HepG2 (cell line): ENCODE measurements around the gene ADCY1. TPM values are rescaled to one million over a fixed set of nuclear protein-coding genes. Genes with fewer than 3 reads are reported as not detected.
A peak's percentile ranks its signal among the peaks of the same experiment; 100 is the strongest.

Experiments
- ATF3 ChIP-seq: sonication (generic); formaldehyde crosslinking; IDR thresholded peaks from 2 replicates; pipeline ENCODE4 v1.4.0; 2020; ENCODE audit warnings: missing genetic modification reagents
- CBX1 ChIP-seq: IDR thresholded peaks from one replicate; pipeline ENCODE4 v1.6.1; 2016; ENCODE audit warnings: antibody characterized with exemption, low read depth
- DNMT1 ChIP-seq: sonication (generic); formaldehyde crosslinking; IDR thresholded peaks from 2 replicates; pipeline ENCODE4 v1.5.1; 2020; ENCODE audit warnings: mild to moderate bottlenecking, missing genetic modification reagents
- ELF3 ChIP-seq: IDR thresholded peaks from 2 replicates; pipeline ENCODE4 v1.6.1; 2016; ENCODE audit warnings: missing genetic modification reagents, missing compliant biosample characterization
- JARID2 ChIP-seq: sonication (generic); formaldehyde crosslinking; IDR thresholded peaks from 2 replicates; pipeline ENCODE4 v1.8.1; 2023; ENCODE audit warnings: missing genetic modification reagents, inconsistent platforms; ENCODE audit not compliant: insufficient replicate concordance
- NFIB ChIP-seq: sonication (generic); formaldehyde crosslinking; IDR thresholded peaks from 2 replicates; pipeline ENCODE4 v1.9.0; 2021; ENCODE audit warnings: missing genetic modification reagents, mild to moderate bottlenecking, borderline replicate concordance
- NPAS2 ChIP-seq: sonication (generic); formaldehyde crosslinking; IDR thresholded peaks from 2 replicates; pipeline ENCODE4 v1.8.0; 2022; ENCODE audit warnings: mild to moderate bottlenecking, missing genetic modification reagents, borderline replicate concordance
- RAD51 ChIP-seq: fragments of 450-650 bp; IDR thresholded peaks from 2 replicates; pipeline ENCODE4 v1.6.1; 2016; ENCODE audit warnings: borderline replicate concordance
- SOX6 ChIP-seq, 2 experiments: fragments of 450-650 bp in 1 of 2; sonication (generic) in 1 of 2; formaldehyde crosslinking in 1 of 2; IDR thresholded peaks; 2 replicates each; pipeline versions ENCODE4 v1.4.0 to v1.6.1; 2017 to 2020; ENCODE audit warnings: antibody characterized with exemption in 1 of 2, mild to moderate bottlenecking in 1 of 2, missing genetic modification reagents in 1 of 2
- SSRP1 ChIP-seq: IDR thresholded peaks from 2 replicates; pipeline ENCODE4 v1.6.1; 2016; ENCODE audit warnings: control low read depth
- TBP ChIP-seq: sonication (generic); formaldehyde crosslinking; IDR thresholded peaks from 2 replicates; pipeline ENCODE4 v1.5.0; 2020; ENCODE audit warnings: missing genetic modification reagents
- ZFP1 ChIP-seq: IDR thresholded peaks from 2 replicates; pipeline ENCODE4 v1.6.1; 2016
- ZHX1 ChIP-seq: sonication (generic); formaldehyde crosslinking; IDR thresholded peaks from 2 replicates; pipeline ENCODE4 v1.8.1; 2022; ENCODE audit warnings: low read depth, mild to moderate bottlenecking, missing genetic modification reagents
- ZMYM4 ChIP-seq: sonication (generic); formaldehyde crosslinking; IDR thresholded peaks from 2 replicates; pipeline ENCODE4 v1.8.1; 2023; ENCODE audit warnings: mild to moderate bottlenecking, missing genetic modification reagents
- ZNF143 ChIP-seq: sonication (generic); formaldehyde crosslinking; IDR thresholded peaks from 2 replicates; pipeline ENCODE4 v1.4.0; 2020; ENCODE audit warnings: missing genetic modification reagents
- ZNF451 ChIP-seq: sonication (generic); formaldehyde crosslinking; IDR thresholded peaks from 2 replicates; pipeline ENCODE4 v1.5.0; 2020; ENCODE audit warnings: mild to moderate bottlenecking, missing genetic modification reagents
- ZNF512 ChIP-seq: sonication (generic); formaldehyde crosslinking; IDR thresholded peaks from 2 replicates; pipeline ENCODE4 v1.4.0; 2020; ENCODE audit warnings: mild to moderate bottlenecking, missing genetic modification reagents
- ZNF543 ChIP-seq: sonication (generic); formaldehyde crosslinking; IDR thresholded peaks from 2 replicates; pipeline ENCODE4 v1.4.0; 2020; ENCODE audit warnings: mild to moderate bottlenecking, missing genetic modification reagents
- ZNF766 ChIP-seq: sonication (generic); formaldehyde crosslinking; IDR thresholded peaks from 2 replicates; pipeline ENCODE4 v1.5.0; 2020; ENCODE audit warnings: missing genetic modification reagents, borderline replicate concordance
- polyA plus RNA-seq, 8 experiments: library from polyadenylated mRNA; depleted of rRNA in 3 of 8; stranded (reverse) in 7 of 8; unstranded in 1 of 8; fragments of >200 nt; fragmentation: Illumina TruSeq in 4 of 8; extraction: Trizol in 4 of 8; gene quantifications; 2 replicates each; pipeline versions ENCODE4 v1.2.1 to v1.2.3, GENCODE V29; 2011 to 2016; ENCODE audit warnings: low read depth in 4 of 8, missing spikeins in 1 of 8, mixed read lengths in 1 of 8; ENCODE audit not compliant: insufficient read depth in 1 of 8
- total RNA-seq, 5 experiments: library from RNA; depleted of rRNA; stranded (reverse); fragments of >200 nt; fragmentation: Illumina TruSeq; extraction: Trizol; gene quantifications; 2 replicates each; pipeline ENCODE4 v1.2.3, GENCODE V29; 2016; ENCODE audit warnings: low read depth in 1 of 5
- TF ChIP-seq, protein P1 (sequence below): sonication (generic); formaldehyde crosslinking; IDR thresholded peaks from 2 replicates; pipeline ENCODE4 v1.5.0; 2020; ENCODE audit warnings: mild to moderate bottlenecking, missing genetic modification reagents
- TF ChIP-seq, protein P2 (sequence below): IDR thresholded peaks from 2 replicates; pipeline ENCODE4 v1.6.1; 2016; ENCODE audit warnings: missing compliant biosample characterization, missing genetic modification reagents, borderline replicate concordance

Gene ADCY1
- total and polyA plus RNA-seq, 2 of the 13 experiments (the other 11 are each of a cell fraction or from before 2014, with no cell fraction given) = 0.80 to 1.2 TPM

DNA sequence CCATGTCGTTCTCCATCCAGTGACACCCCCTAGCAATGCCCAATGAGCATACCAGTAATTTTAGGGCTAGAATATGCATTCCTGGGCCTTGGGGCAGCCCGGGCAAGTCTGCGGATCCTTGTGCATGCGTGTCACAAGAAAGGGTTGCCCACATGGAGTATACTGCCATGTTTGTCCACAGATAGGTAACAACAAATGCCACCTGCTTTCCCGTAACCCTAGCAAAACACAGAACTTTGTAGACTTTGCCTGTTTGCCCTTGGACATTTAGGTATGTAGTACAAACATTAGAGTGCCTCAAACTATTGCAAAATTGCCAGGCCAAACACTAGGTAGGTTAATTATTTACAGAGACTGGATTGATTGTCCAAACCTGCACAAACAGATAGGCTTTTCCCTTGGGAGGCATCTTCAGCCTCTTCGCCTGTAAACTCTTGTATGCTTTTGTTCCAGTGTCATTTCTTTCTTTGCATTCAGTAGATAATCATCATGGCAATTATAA is 117.0 kb downstream of the ADCY1 start (continued):
- TF ChIP-seq ZHX1 (CRISPR knock-in tag) = peak; percentile 73; the same call in 1 of the 2 replicates
- no peak for TF ChIP-seq TBP (CRISPR knock-in tag)
- no peak for TF ChIP-seq DNMT1 (CRISPR knock-in tag)
- TF ChIP-seq ZNF143 (CRISPR knock-in tag) = no peak
- no peak for TF ChIP-seq ZNF512
- no peak for TF ChIP-seq NPAS2 (CRISPR knock-in tag)
- TF ChIP-seq ELF3 = peak; percentile 87
- TF ChIP-seq CBX1 = no peak
- TF ChIP-seq SSRP1 = no peak
- 0 out of 2 replicates have a peak, but pooled peaks have one; percentile 49 for TF ChIP-seq ZNF451
- 0 out of 2 replicates have a peak, but pooled peaks have one; percentile 7 for TF ChIP-seq RAD51
- no peak for TF ChIP-seq NFIB (CRISPR knock-in tag)
- peak; percentile 96 for TF ChIP-seq ZFP1 (CRISPR knock-in tag)
- TF ChIP-seq ZNF543 (CRISPR knock-in tag) = peak; percentile 90; the same call in 1 of the 2 replicates
- 0 out of 2 replicates have a peak, but pooled peaks have one; percentile 9 for TF ChIP-seq ATF3 (CRISPR knock-in tag)
- peak; percentile 89 for TF ChIP-seq ZMYM4 (CRISPR knock-in tag)
- TF ChIP-seq, protein P1, sequence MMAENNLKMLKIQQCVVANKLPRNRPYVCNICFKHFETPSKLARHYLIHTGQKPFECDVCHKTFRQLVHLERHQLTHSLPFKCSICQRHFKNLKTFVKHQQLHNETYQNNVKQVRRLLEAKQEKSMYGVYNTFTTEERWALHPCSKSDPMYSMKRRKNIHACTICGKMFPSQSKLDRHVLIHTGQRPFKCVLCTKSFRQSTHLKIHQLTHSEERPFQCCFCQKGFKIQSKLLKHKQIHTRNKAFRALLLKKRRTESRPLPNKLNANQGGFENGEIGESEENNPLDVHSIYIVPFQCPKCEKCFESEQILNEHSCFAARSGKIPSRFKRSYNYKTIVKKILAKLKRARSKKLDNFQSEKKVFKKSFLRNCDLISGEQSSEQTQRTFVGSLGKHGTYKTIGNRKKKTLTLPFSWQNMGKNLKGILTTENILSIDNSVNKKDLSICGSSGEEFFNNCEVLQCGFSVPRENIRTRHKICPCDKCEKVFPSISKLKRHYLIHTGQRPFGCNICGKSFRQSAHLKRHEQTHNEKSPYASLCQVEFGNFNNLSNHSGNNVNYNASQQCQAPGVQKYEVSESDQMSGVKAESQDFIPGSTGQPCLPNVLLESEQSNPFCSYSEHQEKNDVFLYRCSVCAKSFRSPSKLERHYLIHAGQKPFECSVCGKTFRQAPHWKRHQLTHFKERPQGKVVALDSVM (CRISPR knock-in tag) = peak; percentile 49; the same call in 1 of the 2 replicates
- TF ChIP-seq SOX6 (IDR thresholded peaks at IDR 0.05) = no peak
- TF ChIP-seq SOX6 (CRISPR knock-in tag; IDR thresholded peaks at IDR 0.05) = peak; percentile 98
- TF ChIP-seq, protein P2, sequence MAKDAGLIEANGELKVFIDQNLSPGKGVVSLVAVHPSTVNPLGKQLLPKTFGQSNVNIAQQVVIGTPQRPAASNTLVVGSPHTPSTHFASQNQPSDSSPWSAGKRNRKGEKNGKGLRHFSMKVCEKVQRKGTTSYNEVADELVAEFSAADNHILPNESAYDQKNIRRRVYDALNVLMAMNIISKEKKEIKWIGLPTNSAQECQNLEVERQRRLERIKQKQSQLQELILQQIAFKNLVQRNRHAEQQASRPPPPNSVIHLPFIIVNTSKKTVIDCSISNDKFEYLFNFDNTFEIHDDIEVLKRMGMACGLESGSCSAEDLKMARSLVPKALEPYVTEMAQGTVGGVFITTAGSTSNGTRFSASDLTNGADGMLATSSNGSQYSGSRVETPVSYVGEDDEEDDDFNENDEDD (CRISPR knock-in tag) = peak; percentile 42; the same call in 1 of the 2 replicates
- TF ChIP-seq ZNF766 = 0 out of 2 replicates have a peak, but pooled peaks have one; percentile 56
- TF ChIP-seq JARID2 (CRISPR knock-in tag) = peak; percentile 71
